Endodermal cell (in vitro differentiated cells): ENCODE results near the gene FOXG1. TPM values are rescaled to one million over a fixed set of nuclear protein-coding genes. Genes with fewer than 3 reads are reported as not detected.
A peak's percentile ranks its signal among the peaks of the same experiment; 100 is the strongest.

ENCODE experiments used
- DNase-seq: peaks from one replicate; pipeline ENCODE4 v3.0.0-alpha.2; 2017
- H3K27ac ChIP-seq: 2 replicates; pipeline ENCODE4 v1.5.1; 2013; ENCODE audit warnings: mild to moderate bottlenecking, low read depth, low read length, moderate library complexity
- H3K27me3 ChIP-seq: 2 replicates; pipeline ENCODE4 v1.6.1; 2013; ENCODE audit warnings: mild to moderate bottlenecking, low read length, moderate library complexity; ENCODE audit not compliant: insufficient read depth, control insufficient read depth, poor library complexity, severe bottlenecking
- H3K36me3 ChIP-seq: 2 replicates; pipeline ENCODE4 v1.7.0; 2013; ENCODE audit warnings: mild to moderate bottlenecking, low read length, moderate library complexity; ENCODE audit not compliant: control insufficient read depth, insufficient read depth
- H3K4me1 ChIP-seq: one replicate; pipeline ENCODE4 v1.7.0; 2013; ENCODE audit warnings: low read length; ENCODE audit not compliant: control insufficient read depth, insufficient read depth
- H3K4me3 ChIP-seq: 2 replicates; pipeline ENCODE4 v1.5.1; 2013; ENCODE audit warnings: mild to moderate bottlenecking, low read length, moderate library complexity
- H3K9ac ChIP-seq: 2 replicates; pipeline ENCODE4 v1.6.1; 2013; ENCODE audit warnings: mild to moderate bottlenecking, low read length, moderate library complexity; ENCODE audit not compliant: poor library complexity, severe bottlenecking; ENCODE audit errors: extremely low read depth
- H3K9me3 ChIP-seq: 2 replicates; pipeline ENCODE4 v1.6.1; 2013; ENCODE audit warnings: mild to moderate bottlenecking, low read length, moderate library complexity; ENCODE audit not compliant: control insufficient read depth
- H3K27ac Mint-ChIP-seq: 2 replicates; pipeline ENCODE4 v1.8.0; 2020; ENCODE audit warnings: mixed read lengths
- H3K27me3 Mint-ChIP-seq: 2 replicates; pipeline ENCODE4 v1.8.0; 2021; ENCODE audit warnings: mild to moderate bottlenecking, mixed read lengths; ENCODE audit not compliant: insufficient read depth
- H3K36me3 Mint-ChIP-seq: 2 replicates; pipeline ENCODE4 v1.8.0; 2020; ENCODE audit warnings: low read depth, mixed read lengths
- H3K4me1 Mint-ChIP-seq: 2 replicates; pipeline ENCODE4 v1.8.0; 2020; ENCODE audit warnings: mixed read lengths
- H3K4me3 Mint-ChIP-seq: 2 replicates; pipeline ENCODE4 v1.8.0; 2020; ENCODE audit warnings: mild to moderate bottlenecking, moderate library complexity, mixed read lengths
- H3K9me3 Mint-ChIP-seq: 2 replicates; pipeline ENCODE4 v1.8.0; 2020; ENCODE audit warnings: mild to moderate bottlenecking, mixed read lengths
- CTCF ChIP-seq: fragments of 200-600 bp; sonication (generic); conservative IDR thresholded peaks from 2 replicates; pipeline ENCODE4 v1.5.0; 2021; ENCODE audit warnings: antibody characterized with exemption, mild to moderate bottlenecking
- WGBS, 2 experiments: methylation state at CpG; one replicate each; pipeline versions ENCODE4 v1.1.5 to v1.1.7; 2013; ENCODE audit warnings: missing lambda C conversion rate in 2 of 2, mixed read lengths in 1 of 2; ENCODE audit not compliant: insufficient coverage in 1 of 2, insufficient read length in 1 of 2; 5-methylcytosine and 5-hydroxymethylcytosine counted together
- total RNA-seq, 2 donors: library from RNA; stranded (reverse); fragmentation: NEBNext Ultra II Directional in 1 of 2; extraction: Animal tissue kit (Norgen Biotek cat#: 25700) in 1 of 2; gene quantifications; 2 replicates in 1 of 2; 3 replicates in 1 of 2; pipeline ENCODE4 v1.2.1, GENCODE V29; 2021

FOXG1 gene
- total RNA-seq, 2 donors from 2014 or later: 0.04 to 0.07 TPM

GRCh38 chr14:28758885-28759652, 7.5 kb upstream of the FOXG1 start:
- Mint-ChIP-seq H3K36me3 (no peaks in the 10 kb centered on the region), H3K27ac (peak overlapping the region; percentile 63), H3K4me1 (peaks cover 52% of the 10 kb centered on the region), H3K27me3 (peaks cover 99% of the 10 kb centered on the region), H3K4me3 (peak overlapping the region; percentile 43), H3K9me3 (no peaks in the 10 kb centered on the region)
- DNase-seq: peak; percentile 77
- TF ChIP-seq CTCF: no peak
- 0 to 1% methylated on average over 15 to 28 of the region's 30 CpGs for WGBS, 2 experiments
- Histone ChIP-seq H3K4me3 (peak overlapping the region; percentile 80), H3K36me3 (no peaks in the 10 kb centered on the region), H3K9ac (no peak overlapping the region), H3K9me3 (no peaks in the 10 kb centered on the region), H3K27me3 (peaks cover 99% of the 10 kb centered on the region), H3K27ac (no peak overlapping the region), H3K4me1 (peaks cover 7% of the 10 kb centered on the region)

GRCh38 chr14:28759653-28760313, 6.8 kb upstream of the FOXG1 start:
- Histone ChIP-seq H3K4me3 (peak overlapping the region; percentile 80), H3K27ac (no peak overlapping the region), H3K27me3 (peaks cover 100% of the 10 kb centered on the region), H3K9me3 (no peaks in the 10 kb centered on the region), H3K9ac (no peak overlapping the region), H3K36me3 (no peaks in the 10 kb centered on the region), H3K4me1 (peaks cover 7% of the 10 kb centered on the region)
- Mint-ChIP-seq H3K27me3 (peaks cover 99% of the 10 kb centered on the region), H3K9me3 (no peaks in the 10 kb centered on the region), H3K27ac (peak overlapping the region; percentile 63), H3K4me3 (peak overlapping the region; percentile 43), H3K4me1 (peaks cover 53% of the 10 kb centered on the region), H3K36me3 (no peaks in the 10 kb centered on the region)
- TF ChIP-seq CTCF: no peak
- WGBS, 2 experiments: 1 to 4% methylated on average over 25 to 36 of the region's 36 CpGs
- DNase-seq: peak; percentile 75

GRCh38 chr14:28760431-28760996, 6.1 kb upstream of the FOXG1 start:
- no peak for DNase-seq
- Histone ChIP-seq H3K36me3 (no peaks in the 10 kb centered on the region), H3K9me3 (no peaks in the 10 kb centered on the region), H3K27me3 (peaks cover 100% of the 10 kb centered on the region), H3K27ac (no peak overlapping the region), H3K9ac (no peak overlapping the region), H3K4me3 (peak overlapping the region; percentile 80), H3K4me1 (peaks cover 7% of the 10 kb centered on the region)
- Mint-ChIP-seq H3K27me3 (peaks cover 99% of the 10 kb centered on the region), H3K4me3 (peak overlapping the region; percentile 43), H3K36me3 (no peaks in the 10 kb centered on the region), H3K9me3 (no peaks in the 10 kb centered on the region), H3K4me1 (peaks cover 58% of the 10 kb centered on the region), H3K27ac (no peak overlapping the region)
- 17 to 33% methylated on average over 4 to 9 of the region's 9 CpGs for WGBS, 2 experiments
- TF ChIP-seq CTCF: no peak
